Sigmoid colon (tissue), 7 donors: Measurements from ENCODE around the gene NBEAL2. TPM values are rescaled to one million over a fixed set of nuclear protein-coding genes. Genes with fewer than 3 reads are reported as not detected.

Source experiments
- DNase-seq: peaks from one replicate; pipeline ENCODE4 v3.0.0-alpha.2; 2019
- H3K27ac ChIP-seq, 4 donors: fragments of 200-600 bp; sonication (generic); one replicate each; pipeline ENCODE4 v1.5.1; 2016 to 2019; ENCODE audit warnings: mild to moderate bottlenecking in 1 of 4
- H3K27me3 ChIP-seq, 3 donors: fragments of 200-600 bp; sonication (generic); one replicate each; pipeline ENCODE4 v1.5.1; 2019; ENCODE audit warnings: mild to moderate bottlenecking in 1 of 3
- H3K36me3 ChIP-seq, 4 donors: fragments of 200-600 bp; sonication (generic); one replicate each; pipeline ENCODE4 v1.5.1; 2016 to 2019
- H3K4me1 ChIP-seq, 4 donors: fragments of 200-600 bp; sonication (generic); one replicate each; pipeline ENCODE4 v1.5.1; 2017 to 2019
- H3K4me3 ChIP-seq, 4 donors: fragments of 200-600 bp; sonication (generic); one replicate each; pipeline ENCODE4 v1.5.1; 2017 to 2019; ENCODE audit warnings: mild to moderate bottlenecking in 2 of 4, moderate library complexity in 1 of 4
- H3K9me3 ChIP-seq, 4 donors: fragments of 200-600 bp in 3 of 4; sonication (generic) in 3 of 4; one replicate each; pipeline versions ENCODE4 v1.5.1 to v1.6.1; 2013 to 2019
- CTCF ChIP-seq, 4 experiments: fragments of 450-650 bp in 3 of 4; fragments of 200-600 bp in 1 of 4; IDR thresholded peaks; one replicate each; pipeline ENCODE4 v1.5.1; 2016 to 2019; ENCODE audit warnings: antibody characterized with exemption in 4 of 4, mild to moderate bottlenecking in 3 of 4, moderate library complexity in 2 of 4
- EP300 ChIP-seq, 4 donors: sonication (generic); formaldehyde crosslinking; IDR thresholded peaks; one replicate each; pipeline ENCODE4 v1.6.1; 2017; ENCODE audit warnings: antibody characterized with exemption in 4 of 4
- POLR2A ChIP-seq, 2 donors: fragments of 450-650 bp; IDR thresholded peaks; one replicate each; pipeline ENCODE4 v1.6.1; 2016; ENCODE audit warnings: antibody characterized with exemption in 2 of 2, mild to moderate bottlenecking in 2 of 2, moderate library complexity in 2 of 2
- POLR2AphosphoS5 ChIP-seq, 4 donors: sonication (generic); formaldehyde crosslinking; IDR thresholded peaks; one replicate each; pipeline ENCODE4 v1.6.1; 2017; ENCODE audit warnings: antibody characterized with exemption in 4 of 4
- WGBS, 2 donors: extraction: QIAGEN DNeasy Blood & Tissue Kit; methylation state at CpG; one replicate each; pipeline ENCODE4 v1.1.7; 2013; 5-methylcytosine and 5-hydroxymethylcytosine counted together
- intact Hi-C: fragments of 100-400 bp; cut with DNase I; formaldehyde crosslinking; loops from one replicate; pipeline ENCODE4 v1.15.1; 2023
- polyA plus RNA-seq, 3 donors: library from polyadenylated mRNA; stranded (reverse); fragments of 200-250 nt; gene quantifications; one replicate each; pipeline ENCODE4 v1.2.3, GENCODE V29; 2013
- total RNA-seq, 4 donors: library from RNA; depleted of rRNA; stranded (reverse); fragments of >200 nt; gene quantifications; one replicate each; pipeline ENCODE4 v1.1.0, GENCODE V29; 2016
- donor health status: healthy with polysubstance abuse.
- donor health status: Bipolar disorder and iron deficiency.
- donor health status: healthy.

NBEAL2 gene
- total and polyA plus RNA-seq, 7 donors = 7.8 to 88.0 (median 12.5) TPM

GRCh38 chr3:46950650-46951241 lies 28.7 kb upstream of the NBEAL2 start:
- no peak overlapping the region for H3K4me3 ChIP-seq
- no peak overlapping the region for H3K27ac ChIP-seq
- peaks cover 0 to 87% (median 64%) of the 10 kb centered on the region in 4 donors for H3K4me1 ChIP-seq
- H3K9me3 ChIP-seq = no peaks in the 10 kb centered on the region
- no peak for TF ChIP-seq POLR2A (IDR thresholded peaks at IDR 0.05)
- TF ChIP-seq CTCF (IDR thresholded peaks at IDR 0.05) = no peak
- TF ChIP-seq EP300 (IDR thresholded peaks at IDR 0.05) = no peak
- TF ChIP-seq POLR2AphosphoS5 (IDR thresholded peaks at IDR 0.05) = no peak
- no peaks in the 10 kb centered on the region for H3K27me3 ChIP-seq
- DNase-seq = no peak
- peaks cover 0 to 4% (median 2%) of the 10 kb centered on the region in 4 donors for H3K36me3 ChIP-seq
- WGBS, 2 donors = 76 to 79% methylated on average over 7 of the region's 7 CpGs
- intact Hi-C loops = no loop called here

GRCh38 chr3:46952813-46953212 lies 26.7 kb upstream of the NBEAL2 start:
- intact Hi-C loops = no loop called here
- 88 to 89% methylated on average over 2 of the region's 2 CpGs for WGBS, 2 donors
- H3K9me3 ChIP-seq = no peaks in the 10 kb centered on the region
- H3K4me3 ChIP-seq = no peak overlapping the region
- H3K4me1 ChIP-seq = peaks cover 0 to 93% (median 71%) of the 10 kb centered on the region in 4 donors
- H3K36me3 ChIP-seq = peaks cover 0 to 1% (median under 1%) of the 10 kb centered on the region in 4 donors
- no peak for TF ChIP-seq POLR2A (IDR thresholded peaks at IDR 0.05)
- no peak for TF ChIP-seq EP300 (IDR thresholded peaks at IDR 0.05)
- TF ChIP-seq POLR2AphosphoS5 (IDR thresholded peaks at IDR 0.05) = no peak
- TF ChIP-seq CTCF (IDR thresholded peaks at IDR 0.05) = no peak
- no peak for DNase-seq
- no peak overlapping the region for H3K27ac ChIP-seq
- no peaks in the 10 kb centered on the region for H3K27me3 ChIP-seq

- intact Hi-C loops = no loop called here
Observed at GRCh38 chr3:46953234-46954010, 26.0 kb upstream of the NBEAL2 start.

GRCh38 chr3:46954178-46954577 lies 25.3 kb upstream of the NBEAL2 start:
- no peak overlapping the region for H3K4me3 ChIP-seq
- H3K4me1 ChIP-seq = peaks cover 0 to 90% (median 72%) of the 10 kb centered on the region in 4 donors
- peak overlapping the region in 1 of 4 donors; percentile 39 for H3K27ac ChIP-seq
- no peaks in the 10 kb centered on the region for H3K36me3 ChIP-seq
- DNase-seq = no peak
- intact Hi-C loops = no loop called here
- no peaks in the 10 kb centered on the region for H3K9me3 ChIP-seq
- no peaks in the 10 kb centered on the region for H3K27me3 ChIP-seq
- no peak for TF ChIP-seq CTCF (IDR thresholded peaks at IDR 0.05)
- no peak for TF ChIP-seq POLR2A (IDR thresholded peaks at IDR 0.05)
- TF ChIP-seq POLR2AphosphoS5 (IDR thresholded peaks at IDR 0.05) = no peak
- TF ChIP-seq EP300 (IDR thresholded peaks at IDR 0.05) = no peak
- WGBS, 2 donors = 67 to 68% methylated on average over 3 of the region's 3 CpGs

More at GRCh38 chr3:46953234-46954010, 26.0 kb upstream of the NBEAL2 start:
- no peaks in the 10 kb centered on the region for H3K27me3 ChIP-seq
- H3K27ac ChIP-seq = peak overlapping the region in 1 of 4 donors; percentile 39
- H3K36me3 ChIP-seq = no peaks in the 10 kb centered on the region
- H3K4me1 ChIP-seq = peaks cover 0 to 90% (median 72%) of the 10 kb centered on the region in 4 donors
- no peak overlapping the region for H3K4me3 ChIP-seq
- TF ChIP-seq POLR2A (IDR thresholded peaks at IDR 0.05) (no peak), CTCF (IDR thresholded peaks at IDR 0.05) (no peak), EP300 (IDR thresholded peaks at IDR 0.05) (no peak), POLR2AphosphoS5 (IDR thresholded peaks at IDR 0.05) (no peak)
- H3K9me3 ChIP-seq = no peaks in the 10 kb centered on the region
- DNase-seq = no peak
- WGBS, 2 donors = 55 to 81% methylated on average over 8 of the region's 8 CpGs
